Suprapubic skin (tissue), 4 donors: ENCODE measurements around the gene CAPN14. TPM values are rescaled to one million over a fixed set of nuclear protein-coding genes. Genes with fewer than 3 reads are reported as not detected.

ENCODE experiments used
- DNase-seq, 2 donors: peaks; one replicate each; pipeline ENCODE4 v3.0.0-alpha.2; 2019; ENCODE audit warnings: low spot score in 2 of 2
- H3K27ac ChIP-seq: fragments of 200-600 bp; sonication (generic); one replicate; pipeline ENCODE4 v1.5.1; 2019
- H3K27me3 ChIP-seq: fragments of 200-600 bp; sonication (generic); one replicate; pipeline ENCODE4 v1.5.1; 2019
- H3K36me3 ChIP-seq: fragments of 200-600 bp; sonication (generic); one replicate; pipeline ENCODE4 v1.5.1; 2019
- H3K4me1 ChIP-seq: fragments of 200-600 bp; sonication (generic); one replicate; pipeline ENCODE4 v1.5.1; 2019
- H3K4me3 ChIP-seq: fragments of 200-600 bp; sonication (generic); one replicate; pipeline ENCODE4 v1.5.1; 2019; ENCODE audit warnings: mild to moderate bottlenecking
- H3K9me3 ChIP-seq: fragments of 200-600 bp; sonication (generic); one replicate; pipeline ENCODE4 v1.5.1; 2019
- CTCF ChIP-seq, 2 donors: fragments of 200-600 bp in 1 of 2; fragments of 450-650 bp in 1 of 2; sonication (generic) in 1 of 2; IDR thresholded peaks; one replicate each; pipeline ENCODE4 v1.5.1; 2016 to 2019; ENCODE audit warnings: antibody characterized with exemption in 2 of 2, mild to moderate bottlenecking in 1 of 2, moderate library complexity in 1 of 2
- EP300 ChIP-seq: sonication (generic); formaldehyde crosslinking; IDR thresholded peaks from one replicate; pipeline ENCODE4 v1.6.1; 2017; ENCODE audit warnings: antibody characterized with exemption
- POLR2A ChIP-seq, 2 donors: fragments of 450-650 bp; IDR thresholded peaks; one replicate each; pipeline ENCODE4 v1.6.1; 2017; ENCODE audit warnings: antibody characterized with exemption in 2 of 2, mild to moderate bottlenecking in 2 of 2, moderate library complexity in 2 of 2
- POLR2AphosphoS5 ChIP-seq, 3 donors: sonication (generic); formaldehyde crosslinking; IDR thresholded peaks; one replicate each; pipeline ENCODE4 v1.6.1; 2017; ENCODE audit warnings: antibody characterized with exemption in 3 of 3
- WGBS: methylation state at CpG from one replicate; pipeline ENCODE4 v1.1.5; 2018; 5-methylcytosine and 5-hydroxymethylcytosine counted together
- total RNA-seq, 4 donors: library from RNA; depleted of rRNA; stranded (reverse); fragments of >200 nt; gene quantifications; one replicate each; pipeline ENCODE4 v1.1.0, GENCODE V29; 2016

CAPN14 gene
- total RNA-seq, 4 donors from 2014 or later, result 0.53 to 2.1 (median 0.83) TPM

DNA sequence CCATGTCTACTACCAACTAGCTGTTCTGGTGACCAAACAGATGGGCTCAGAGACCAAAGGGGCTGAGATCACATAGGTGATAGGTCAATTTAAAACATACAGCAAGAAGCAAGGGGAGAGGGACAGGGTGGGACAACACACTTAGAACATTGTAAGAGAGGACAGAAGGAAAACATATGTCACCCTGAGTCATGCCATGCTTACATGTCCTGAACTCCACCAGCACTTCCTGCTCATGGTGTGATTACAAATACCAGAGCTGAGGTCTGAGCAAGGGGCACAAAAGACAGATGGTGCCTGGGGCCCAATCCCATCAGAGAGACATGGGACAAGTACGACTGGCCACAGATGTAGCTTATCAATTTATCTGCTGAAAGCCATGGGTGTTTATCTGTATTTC lies 50.4 kb downstream of the CAPN14 start:
- 71% methylated on average over 1 of the region's 1 CpG for WGBS

DNA sequence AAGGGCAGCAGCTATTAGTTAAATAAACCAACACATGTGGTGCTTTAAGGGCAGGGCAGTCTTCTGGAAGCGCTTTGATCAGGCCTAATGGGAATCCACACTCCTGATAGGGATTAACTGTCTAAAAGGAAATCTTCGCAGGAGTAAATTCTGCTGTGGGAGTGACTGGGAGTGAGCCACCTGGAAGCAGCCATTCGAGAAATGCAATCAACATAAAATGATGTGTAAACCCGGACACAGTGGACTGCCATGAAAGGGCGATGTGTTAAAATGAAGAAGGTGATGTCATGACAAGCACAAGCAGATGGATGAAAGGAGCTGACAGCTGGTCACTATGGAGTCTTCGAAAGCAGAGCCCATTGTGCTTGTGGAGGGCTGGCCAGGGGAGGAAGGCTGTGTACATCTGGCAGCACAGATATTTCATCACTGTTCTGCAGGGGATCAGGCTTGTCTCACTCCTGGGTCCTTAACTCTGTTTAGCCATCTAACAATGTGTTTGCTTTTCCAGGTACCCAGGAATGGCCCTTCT lies 54.2 kb downstream of the CAPN14 start:
- DNase-seq, result no peak
- H3K27ac ChIP-seq, result no peak overlapping the region
- no peak overlapping the region for H3K4me3 ChIP-seq
- no peaks in the 10 kb centered on the region for H3K4me1 ChIP-seq
- no peaks in the 10 kb centered on the region for H3K9me3 ChIP-seq
- H3K36me3 ChIP-seq, result no peaks in the 10 kb centered on the region
- 83% methylated on average over 6 of the region's 6 CpGs for WGBS
- TF ChIP-seq POLR2AphosphoS5 (IDR thresholded peaks at IDR 0.05) (no peak), CTCF (IDR thresholded peaks at IDR 0.05) (no peak), EP300 (no peak), POLR2A (IDR thresholded peaks at IDR 0.05) (no peak)
- no peaks in the 10 kb centered on the region for H3K27me3 ChIP-seq

More for the DNA sequence above, 50.4 kb downstream of the CAPN14 start:
- Histone ChIP-seq H3K36me3 (no peaks in the 10 kb centered on the region), H3K27me3 (no peaks in the 10 kb centered on the region), H3K4me3 (no peak overlapping the region), H3K4me1 (no peaks in the 10 kb centered on the region), H3K9me3 (no peaks in the 10 kb centered on the region), H3K27ac (no peak overlapping the region)
- TF ChIP-seq POLR2AphosphoS5 (IDR thresholded peaks at IDR 0.05) (no peak), CTCF (IDR thresholded peaks at IDR 0.05) (no peak), EP300 (no peak), POLR2A (IDR thresholded peaks at IDR 0.05) (no peak)
- DNase-seq, result no peak

GRCh38 chr2:31161637-31162036 lies 55.7 kb downstream of the CAPN14 start:
- TF ChIP-seq POLR2A (IDR thresholded peaks at IDR 0.05) (no peak), EP300 (no peak), POLR2AphosphoS5 (IDR thresholded peaks at IDR 0.05) (no peak), CTCF (IDR thresholded peaks at IDR 0.05) (no peak)
- Histone ChIP-seq H3K4me3 (no peak overlapping the region), H3K27me3 (no peaks in the 10 kb centered on the region), H3K4me1 (no peaks in the 10 kb centered on the region), H3K36me3 (no peaks in the 10 kb centered on the region), H3K27ac (no peak overlapping the region), H3K9me3 (no peaks in the 10 kb centered on the region)
- no peak for DNase-seq
- 90% methylated on average over 6 of the region's 6 CpGs for WGBS

DNA sequence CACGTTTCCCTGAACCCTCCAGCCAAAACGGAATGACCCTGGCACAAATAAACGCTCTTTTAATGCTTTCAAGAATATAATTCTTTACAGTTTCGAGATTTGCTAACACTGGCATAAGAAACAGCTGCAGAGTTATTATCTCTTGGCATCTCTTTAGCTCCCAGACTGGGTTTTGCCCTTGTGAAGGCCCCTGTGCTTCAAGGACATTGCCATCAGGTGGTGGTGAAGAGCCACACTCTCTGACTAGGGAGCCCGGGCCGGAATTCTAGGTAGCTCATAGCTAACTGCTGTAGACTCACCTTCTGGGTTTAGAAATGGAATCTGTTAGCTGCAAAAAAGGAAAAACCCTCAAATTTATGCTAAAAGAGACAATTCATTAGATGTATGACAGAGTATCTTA lies 65.8 kb downstream of the CAPN14 start:
- Histone ChIP-seq H3K27me3 (peaks cover 11% of the 10 kb centered on the region), H3K27ac (no peak overlapping the region), H3K4me3 (no peak overlapping the region), H3K4me1 (no peaks in the 10 kb centered on the region), H3K36me3 (no peaks in the 10 kb centered on the region), H3K9me3 (no peaks in the 10 kb centered on the region)
- no peak for DNase-seq
- WGBS, result 76% methylated on average over 6 of the region's 6 CpGs
- TF ChIP-seq POLR2AphosphoS5 (IDR thresholded peaks at IDR 0.05) (no peak), EP300 (no peak), POLR2A (IDR thresholded peaks at IDR 0.05) (no peak), CTCF (IDR thresholded peaks at IDR 0.05) (no peak)

GRCh38 chr2:31150120-31150670 lies 67.1 kb downstream of the CAPN14 start:
- no peak for TF ChIP-seq EP300
- TF ChIP-seq POLR2A (IDR thresholded peaks at IDR 0.05), result no peak
- TF ChIP-seq POLR2AphosphoS5 (IDR thresholded peaks at IDR 0.05), result no peak
- no peak for TF ChIP-seq CTCF (IDR thresholded peaks at IDR 0.05)
- Histone ChIP-seq H3K9me3 (no peaks in the 10 kb centered on the region), H3K4me1 (no peaks in the 10 kb centered on the region), H3K27ac (no peak overlapping the region), H3K27me3 (peaks cover 11% of the 10 kb centered on the region), H3K36me3 (no peaks in the 10 kb centered on the region), H3K4me3 (no peak overlapping the region)
- no peak for DNase-seq
- whole genome bisulfite sequencing, result 84% methylated on average over 6 of the region's 6 CpGs
